Daoy (cell line): ENCODE results near the gene MMP25. TPM values are rescaled to one million over a fixed set of nuclear protein-coding genes. Genes with fewer than 3 reads are reported as not detected.
A peak's percentile ranks its signal among the peaks of the same experiment; 100 is the strongest.

Experiments
- DNase-seq: peaks from one replicate; pipeline ENCODE4 v3.0.0-alpha.2; 2015; ENCODE audit warnings: low read depth
- total RNA-seq: library from RNA; depleted of rRNA; stranded (reverse); fragments of >200 nt; shearing (Covaris generic); gene quantifications from 2 replicates; pipeline ENCODE4 v1.2.3, GENCODE V29; 2014; rRNA removed

Gene MMP25
- total RNA-seq, 1 experiment from 2014 or later, result 0.17 TPM

GRCh38 chr16:3094289-3095027 is 48.1 kb downstream of the MMP25 start:
- peak; percentile 37 for DNase-seq

GRCh38 chr16:3095869-3096268 is 49.5 kb downstream of the MMP25 start:
- DNase-seq, result no peak

- no peak for DNase-seq
Observed at GRCh38 chr16:3096362-3096761, 50.0 kb downstream of the MMP25 start.

GRCh38 chr16:3097266-3097665 is 50.9 kb downstream of the MMP25 start:
- DNase-seq, result no peak

- DNase-seq, result no peak
Observed at GRCh38 chr16:3098459-3099394, 52.4 kb downstream of the MMP25 start, which contains the start of gene ZSCAN10. TSS of gene ZSCAN10 (minus strand) at chr16:3099294. CDS start at chr16:3092937, 6,357 bp downstream.

- no peak for DNase-seq
Observed at GRCh38 chr16:3099395-3099731, 53.0 kb downstream of the MMP25 start.

GRCh38 chr16:3099732-3100499 is 53.6 kb downstream of the MMP25 start:
- peak; percentile 87 for DNase-seq

GRCh38 chr16:3101018-3101840 is 54.9 kb downstream of the MMP25 start:
- peak; percentile 36 for DNase-seq

- peak; percentile 29 for DNase-seq
Observed at GRCh38 chr16:3101841-3102470, 55.6 kb downstream of the MMP25 start.

GRCh38 chr16:3106205-3106928 is 60.0 kb downstream of the MMP25 start:
- peak; percentile 91 for DNase-seq

Other genes starting within 250 kb of the MMP25 start
- gene PRSS41, start 248.1 kb upstream of the MMP25 start, total RNA-seq, result not detected in 2 replicates
- not detected in 2 replicates for gene PRSS21, start 229.3 kb upstream of the MMP25 start, total RNA-seq
- 0.17 and 2.0 TPM in 2 replicates for gene ZG16B, start 216.3 kb upstream of the MMP25 start, total RNA-seq
- 0.11 TPM in 1 of 2 replicates, not detected in the other for gene PRSS22, start 188.4 kb upstream of the MMP25 start, total RNA-seq
- gene FLYWCH2, start 163.3 kb upstream of the MMP25 start, total RNA-seq, result 28.3 and 71.6 TPM in 2 replicates
- 32.3 and 42.3 TPM in 2 replicates for gene FLYWCH1, start 134.6 kb upstream of the MMP25 start, total RNA-seq
- 0.39 and 1.3 TPM in 2 replicates for gene KREMEN2, start 82.3 kb upstream of the MMP25 start, total RNA-seq
- gene PAQR4, start 77.2 kb upstream of the MMP25 start, total RNA-seq, result 15.3 and 20.5 TPM in 2 replicates
- gene PKMYT1, start 66.1 kb upstream of the MMP25 start, total RNA-seq, result 48.6 and 70.3 TPM in 2 replicates
- not detected in 2 replicates for gene CLDN9, start 33.6 kb upstream of the MMP25 start, total RNA-seq
- not detected in 2 replicates for gene CLDN6, start 28.4 kb upstream of the MMP25 start, total RNA-seq
- gene TNFRSF12A, start 26.2 kb upstream of the MMP25 start, total RNA-seq, result 307 and 390 TPM in 2 replicates
- 1.8 and 4.7 TPM in 2 replicates for gene HCFC1R1, start 22.6 kb upstream of the MMP25 start, total RNA-seq
- gene THOC6, start 22.5 kb upstream of the MMP25 start, total RNA-seq, result 24.0 and 25.5 TPM in 2 replicates
- not detected in 2 replicates for gene BICDL2, start 9.6 kb upstream of the MMP25 start, total RNA-seq
- gene IL32, start 19.1 kb downstream of the MMP25 start, total RNA-seq, result 362 and 393 TPM in 2 replicates
- gene ZSCAN10, start 52.7 kb downstream of the MMP25 start, total RNA-seq, result not detected in 2 replicates
- gene ZNF205, start 66.0 kb downstream of the MMP25 start, total RNA-seq, result 6.6 and 10.5 TPM in 2 replicates
- gene ZNF213, start 88.5 kb downstream of the MMP25 start, total RNA-seq, result 3.7 and 5.6 TPM in 2 replicates
- gene OR1F1, start 141.6 kb downstream of the MMP25 start, total RNA-seq, result not detected in 2 replicates
- 8.0 and 8.7 TPM in 2 replicates for gene ZNF200, start 188.6 kb downstream of the MMP25 start, total RNA-seq
- 0.21 and 0.34 TPM in 2 replicates for gene MEFV, start 210.1 kb downstream of the MMP25 start, total RNA-seq
- 28.8 and 61.1 TPM in 2 replicates for gene ZNF263, start 236.9 kb downstream of the MMP25 start, total RNA-seq